T follicular helper cell (primary cell): ENCODE data around the gene GCNT2.
"Not testable (repeated sequence)": the region's sequence is repeated elsewhere in the genome, so short reads cannot be mapped to it uniquely, and the experiment has no call there.

Source experiments
- DNase-seq: peaks from one replicate; pipeline ENCODE4 v3.0.0-alpha.2; 2020; ENCODE audit warnings: low read depth

GCNT2 gene

DNA sequence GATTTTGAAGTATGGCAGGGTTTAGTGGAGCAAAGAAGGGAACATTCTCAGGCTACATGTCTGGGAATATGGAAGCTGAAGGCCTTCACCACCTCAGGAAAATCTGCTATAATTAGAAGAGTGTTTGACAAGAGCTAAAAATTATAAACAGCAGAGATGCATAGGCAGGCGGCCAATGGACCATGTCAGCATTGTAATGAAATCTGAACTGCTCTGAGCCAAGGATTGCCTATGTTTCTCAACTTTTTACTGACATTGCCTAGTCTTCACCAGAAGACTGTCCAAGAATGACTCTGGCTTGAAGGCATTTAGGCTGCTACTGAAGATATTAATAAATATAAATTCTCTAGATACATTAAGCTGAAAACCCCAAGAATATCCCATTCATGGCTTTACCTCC lies 89.1 kb downstream of the GCNT2 start:
- no peak for DNase-seq

DNA sequence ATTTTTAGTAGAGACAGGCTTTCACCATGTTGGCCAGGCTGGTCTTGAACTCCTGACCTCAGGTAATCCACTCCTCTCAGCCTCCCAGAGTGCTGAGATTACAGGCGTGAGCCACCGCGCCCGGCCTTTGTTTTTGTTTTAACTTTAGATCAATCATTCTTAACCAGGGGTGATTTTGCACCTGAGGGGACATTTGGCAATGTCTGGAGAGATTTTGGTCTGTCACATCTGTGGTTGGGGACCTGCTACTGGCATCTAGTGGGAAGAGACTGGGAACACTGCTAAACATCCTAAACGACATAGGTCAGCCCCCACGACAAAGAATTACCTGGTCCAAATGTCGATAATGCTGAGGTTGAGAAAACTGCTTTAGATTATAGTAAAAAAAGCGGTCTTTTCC lies 91.0 kb downstream of the GCNT2 start:
- DNase-seq = no peak

DNA sequence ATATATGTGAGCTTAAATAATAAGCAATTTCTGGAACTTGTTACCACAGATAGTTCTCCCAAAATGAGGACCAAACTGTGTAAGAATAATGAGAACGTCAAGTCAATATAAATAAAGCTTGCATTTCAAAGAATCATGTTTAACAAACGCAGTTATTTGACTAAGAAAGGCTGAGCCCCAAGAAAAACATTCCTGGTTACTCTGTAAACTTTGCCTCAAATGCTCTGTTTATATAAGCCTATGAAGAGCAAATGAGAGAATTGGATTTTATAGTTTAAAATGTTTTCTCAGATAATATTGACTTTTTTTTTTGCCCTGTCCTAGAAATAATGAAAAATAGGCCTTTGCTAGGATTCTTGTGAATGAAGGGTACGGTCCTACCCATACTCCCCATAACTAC lies 91.9 kb downstream of the GCNT2 start:
- no peak for DNase-seq

DNA sequence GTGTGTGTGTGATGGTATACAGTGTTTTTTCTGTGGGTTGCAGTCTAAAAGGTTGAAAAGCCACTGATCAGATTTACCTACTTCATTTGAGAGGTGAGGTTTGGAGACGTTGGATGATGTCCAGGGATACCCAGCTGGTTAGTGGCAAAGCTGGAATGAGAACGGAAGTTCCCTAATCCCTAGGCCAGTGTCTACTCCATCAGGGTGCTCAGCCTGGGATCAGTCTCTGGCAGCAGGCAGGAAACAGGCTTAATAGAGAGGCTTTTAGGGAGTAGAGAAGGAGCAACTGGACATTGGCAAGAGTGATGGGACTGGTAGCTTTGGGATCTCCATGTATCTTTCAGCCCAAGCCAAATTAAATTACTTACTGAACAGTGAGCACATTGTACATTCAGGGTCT lies 92.6 kb downstream of the GCNT2 start:
- DNase-seq = no peak

DNA sequence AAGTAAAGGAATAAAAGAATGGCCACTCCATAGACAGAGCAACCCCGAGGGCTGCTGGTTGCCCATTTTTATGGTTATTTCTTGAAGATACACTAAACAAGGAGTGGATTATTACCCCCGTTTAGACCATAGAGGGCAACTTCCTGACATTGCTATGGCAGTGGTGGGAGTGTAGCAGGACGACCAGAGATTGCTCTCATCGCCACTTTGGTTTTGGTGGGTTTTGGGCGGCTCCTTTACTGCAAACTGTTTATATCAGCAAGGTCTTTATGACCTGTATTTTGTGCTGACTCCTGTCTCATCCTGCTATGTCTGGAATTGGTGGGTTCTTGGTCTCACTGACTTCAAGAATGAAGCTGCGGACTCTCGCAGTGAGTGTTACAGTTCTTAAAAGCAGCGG lies 94.5 kb downstream of the GCNT2 start:
- no peak for DNase-seq

DNA sequence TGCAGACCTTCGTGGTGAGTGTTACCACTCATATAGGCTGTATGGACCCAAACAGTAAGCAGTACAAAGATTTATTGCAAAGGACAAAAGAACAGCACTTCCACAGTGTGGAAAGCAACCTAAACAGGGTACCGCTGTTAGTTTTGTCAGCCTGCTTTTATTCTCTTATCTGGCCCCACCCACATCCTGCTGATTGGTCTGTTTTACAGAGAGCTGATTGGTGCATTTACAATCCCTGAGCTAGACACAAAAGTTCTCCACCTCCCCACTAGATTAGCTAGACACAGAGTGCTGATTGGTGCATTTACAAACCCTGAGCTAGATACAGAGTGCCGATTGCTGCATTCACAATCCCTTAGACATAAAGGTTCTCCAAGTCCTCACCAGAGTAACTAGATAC lies 95.1 kb downstream of the GCNT2 start:
- DNase-seq = not testable (repeated sequence)

DNA sequence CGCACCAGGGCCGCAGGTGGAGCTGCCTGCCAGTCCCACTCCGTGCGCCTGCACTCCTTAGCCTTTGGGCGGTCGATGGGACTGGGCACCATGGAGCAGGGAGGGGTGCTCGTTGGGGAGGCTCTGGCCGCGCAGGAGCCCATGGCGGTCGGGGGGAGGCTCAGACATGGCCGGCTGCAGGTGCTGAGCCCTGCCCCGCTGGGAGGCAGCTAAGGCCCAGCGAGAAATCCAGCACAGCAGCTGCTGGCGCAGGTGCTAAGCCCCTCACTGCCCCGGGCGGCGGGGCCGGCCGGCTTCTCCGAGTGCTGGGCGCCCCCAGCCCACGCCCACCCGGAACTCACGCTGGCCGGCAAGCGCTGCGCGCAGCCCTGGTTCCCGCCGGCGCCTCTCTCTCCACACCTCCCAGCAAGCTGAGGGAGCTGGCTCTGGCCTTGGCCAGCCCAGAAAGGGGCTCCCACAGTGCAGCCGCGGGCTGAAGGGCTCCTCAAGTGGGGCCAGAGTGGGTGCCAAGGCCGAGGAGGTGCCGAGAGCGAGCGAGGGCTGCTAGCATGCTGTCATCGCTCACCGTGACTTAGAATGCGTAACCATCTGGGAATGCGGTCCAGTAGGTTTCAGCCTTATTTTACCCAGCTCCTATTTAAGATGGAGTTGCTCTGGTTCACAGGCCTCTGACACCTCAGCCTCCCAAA lies 96.0 kb downstream of the GCNT2 start:
- no peak for DNase-seq

DNA sequence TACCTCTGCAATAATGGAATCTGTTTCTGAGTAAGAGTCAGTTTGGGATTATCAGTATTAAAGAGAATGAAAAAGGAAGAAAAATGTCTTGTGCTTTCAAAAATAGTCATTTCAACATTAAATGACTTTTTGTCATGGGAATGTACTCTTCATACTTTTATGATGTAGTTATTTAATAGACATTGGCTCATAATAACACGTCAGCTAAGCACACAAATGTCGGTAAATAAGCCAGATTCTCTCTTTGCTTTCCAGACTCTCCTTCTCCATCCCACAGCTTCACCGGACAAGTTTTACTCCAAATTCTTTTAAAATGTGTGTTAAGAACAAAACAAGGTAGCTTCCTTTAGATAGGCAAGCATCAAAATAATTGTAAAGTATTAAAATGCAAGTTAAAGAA lies 97.3 kb downstream of the GCNT2 start:
- DNase-seq = no peak

DNA sequence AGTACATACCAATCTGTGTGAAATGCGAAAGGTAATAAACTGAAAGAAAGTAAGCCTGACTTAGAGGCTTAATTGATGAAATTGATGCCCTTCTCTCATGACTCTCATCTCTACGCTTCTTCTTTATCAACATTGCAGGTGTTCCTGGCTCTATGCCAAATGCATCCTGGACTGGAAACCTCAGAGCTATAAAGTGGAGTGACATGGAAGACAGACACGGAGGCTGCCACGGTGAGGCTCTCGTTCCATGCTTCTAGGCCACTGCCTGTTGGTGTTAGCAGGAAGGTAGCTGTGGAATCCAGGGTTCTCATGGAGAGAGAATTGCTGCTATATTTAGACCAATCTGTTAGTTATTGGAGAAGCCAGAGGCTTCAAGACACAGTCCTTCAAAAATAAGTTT lies 100.1 kb downstream of the GCNT2 start:
- no peak for DNase-seq

DNA sequence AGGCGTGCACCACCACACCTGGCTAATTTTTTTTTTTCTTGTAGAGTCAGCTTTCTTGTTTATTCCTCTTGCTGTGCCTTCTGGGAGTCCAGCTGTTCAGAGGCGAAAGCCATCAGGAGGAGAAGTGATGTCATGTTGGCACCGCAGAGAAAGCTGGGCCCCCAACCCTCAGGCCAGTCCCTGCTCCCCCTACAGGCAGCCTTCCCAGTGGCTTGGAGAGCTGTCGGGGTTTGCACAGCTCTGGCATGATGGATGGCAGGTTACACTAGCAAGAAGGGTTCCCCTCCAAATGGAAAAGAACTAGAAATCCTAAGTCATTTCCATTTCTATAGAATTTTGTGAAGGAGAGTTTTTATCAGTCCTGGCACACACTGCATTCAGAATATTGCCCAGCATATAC lies 100.7 kb downstream of the GCNT2 start:
- no peak for DNase-seq

DNA sequence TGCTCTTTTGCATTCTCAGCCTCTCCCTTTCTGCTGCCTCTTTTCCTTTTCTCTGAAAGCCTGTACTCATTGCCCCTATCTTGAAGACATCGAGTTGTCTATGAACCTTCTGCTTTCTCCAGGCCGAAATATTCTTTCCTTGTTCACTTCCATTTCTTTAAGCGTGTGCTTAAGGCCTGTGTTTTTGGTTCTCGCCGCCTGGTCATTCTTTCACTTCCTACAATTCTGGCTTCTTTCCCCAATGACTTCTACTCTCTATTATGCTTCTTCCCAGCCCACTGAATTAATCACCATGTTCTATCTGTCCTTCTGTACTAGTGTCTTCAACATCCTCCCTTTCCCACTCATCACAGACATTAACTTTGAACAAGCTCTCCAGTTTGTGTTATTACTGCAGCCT lies 103.7 kb downstream of the GCNT2 start:
- DNase-seq = no peak

DNA sequence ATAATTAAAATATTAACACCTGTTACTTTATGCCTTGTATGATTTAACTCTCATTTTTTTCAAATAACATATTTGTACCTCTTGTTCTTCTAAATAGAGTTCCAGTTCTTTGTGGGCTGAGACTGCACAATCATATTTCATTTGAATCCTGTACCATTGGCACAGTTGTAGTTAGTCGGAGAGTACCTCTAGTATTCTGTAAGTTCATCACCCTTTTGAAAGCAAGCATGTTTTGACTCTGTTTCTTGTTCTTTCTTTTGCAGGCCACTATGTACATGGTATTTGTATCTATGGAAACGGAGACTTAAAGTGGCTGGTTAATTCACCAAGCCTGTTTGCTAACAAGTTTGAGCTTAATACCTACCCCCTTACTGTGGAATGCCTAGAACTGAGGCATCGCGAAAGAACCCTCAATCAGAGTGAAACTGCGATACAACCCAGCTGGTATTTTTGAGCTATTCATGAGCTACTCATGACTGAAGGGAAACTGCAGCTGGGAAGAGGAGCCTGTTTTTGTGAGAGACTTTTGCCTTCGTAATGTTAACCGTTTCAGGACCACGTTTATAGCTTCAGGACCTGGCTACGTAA lies 105.1 kb downstream of the GCNT2 start:
- no peak for DNase-seq

DNA sequence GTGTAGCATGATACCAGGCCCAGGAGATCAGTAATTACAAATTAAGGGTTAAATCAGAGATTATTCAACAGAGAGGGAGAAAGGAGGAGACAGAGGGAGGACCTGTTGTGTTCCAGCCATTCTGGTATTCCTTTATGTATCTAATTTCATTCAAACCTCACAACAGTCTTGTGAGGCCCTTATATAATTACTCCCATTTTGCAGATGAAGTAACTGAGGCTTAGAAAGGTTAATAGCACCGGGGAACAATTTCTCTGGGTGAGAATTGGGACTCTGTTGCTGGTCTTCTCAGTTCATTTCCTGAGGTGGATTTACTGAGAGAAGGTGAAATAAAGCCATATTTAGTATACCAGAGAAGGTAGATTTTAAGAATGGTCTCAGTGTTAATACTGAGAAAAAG lies 106.6 kb downstream of the GCNT2 start:
- DNase-seq = no peak

DNA sequence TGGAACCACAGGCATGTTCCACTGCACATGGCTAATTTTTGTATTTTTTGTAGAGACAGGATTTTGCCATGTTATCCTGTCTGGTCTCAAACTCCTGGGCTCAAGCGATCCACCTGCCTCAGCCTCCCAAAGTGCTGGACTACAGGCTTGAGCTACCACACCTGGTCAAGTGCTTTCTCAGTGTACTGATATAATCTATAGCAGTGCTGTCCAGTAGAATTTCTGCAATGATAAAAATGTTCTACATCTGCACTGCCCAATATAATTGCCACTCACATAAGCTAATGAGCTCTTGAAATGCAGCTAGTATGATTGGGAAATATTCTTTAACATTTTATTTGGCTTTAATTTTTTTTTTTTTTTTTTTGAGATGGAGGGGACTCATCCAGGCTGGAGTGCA lies 109.0 kb downstream of the GCNT2 start:
- DNase-seq = no peak

DNA sequence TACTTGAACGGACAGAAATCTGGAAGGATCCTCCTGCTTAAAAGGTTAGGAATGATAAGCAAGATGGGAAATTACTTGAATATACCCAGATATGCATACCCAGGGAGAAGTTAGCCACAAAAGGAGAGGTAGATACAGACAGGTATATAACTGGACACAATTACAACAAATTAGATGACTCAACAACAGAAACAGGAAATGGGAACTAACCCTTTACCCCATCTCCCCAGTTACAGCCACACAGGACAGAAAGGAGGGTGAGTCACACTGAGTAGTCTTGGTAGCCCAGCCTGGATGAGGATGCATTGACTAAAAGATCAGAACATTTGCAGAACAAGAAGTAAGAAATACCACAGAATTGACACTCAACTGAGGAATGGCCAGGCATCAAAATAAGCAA lies 112.1 kb downstream of the GCNT2 start:
- DNase-seq = no peak

DNA sequence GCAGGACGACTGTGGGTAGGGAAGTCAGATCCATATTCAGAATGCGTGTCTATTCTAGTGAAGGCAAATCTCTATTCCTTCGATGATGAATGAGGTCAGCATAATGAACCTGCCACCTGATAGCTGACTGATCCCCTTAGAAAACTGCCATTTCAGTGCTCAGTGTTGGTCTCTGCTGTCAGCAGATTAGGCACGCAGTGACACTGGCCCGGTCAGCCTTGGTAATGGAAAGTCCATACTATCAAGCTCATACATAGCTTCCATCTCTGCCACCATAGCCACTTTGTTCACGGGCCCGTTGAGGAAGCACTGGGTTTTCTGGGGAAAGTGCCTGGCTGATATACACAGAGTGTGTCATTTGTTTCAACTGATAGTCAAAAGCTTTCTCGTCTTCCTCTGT lies 119.3 kb downstream of the GCNT2 start:
- DNase-seq = no peak

DNA sequence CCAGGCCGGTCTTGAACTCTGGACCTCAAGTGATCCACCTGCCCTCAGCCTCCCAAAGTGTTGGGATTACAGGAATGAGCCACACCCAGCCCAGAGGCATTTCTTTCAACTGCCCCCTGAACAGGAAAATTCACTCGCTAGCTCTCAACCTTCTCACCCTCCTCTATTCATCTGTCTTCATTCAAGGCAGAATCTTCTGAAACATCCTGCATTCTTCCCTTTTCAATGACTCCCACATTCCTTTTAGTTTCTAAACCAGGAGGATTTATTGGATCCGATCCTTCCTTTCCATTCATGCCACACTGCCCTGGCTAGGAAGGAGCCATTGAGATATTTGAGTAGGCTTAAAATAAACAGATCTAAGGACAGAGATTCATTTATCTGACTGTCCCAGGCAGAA lies 120.4 kb downstream of the GCNT2 start:
- DNase-seq = no peak

DNA sequence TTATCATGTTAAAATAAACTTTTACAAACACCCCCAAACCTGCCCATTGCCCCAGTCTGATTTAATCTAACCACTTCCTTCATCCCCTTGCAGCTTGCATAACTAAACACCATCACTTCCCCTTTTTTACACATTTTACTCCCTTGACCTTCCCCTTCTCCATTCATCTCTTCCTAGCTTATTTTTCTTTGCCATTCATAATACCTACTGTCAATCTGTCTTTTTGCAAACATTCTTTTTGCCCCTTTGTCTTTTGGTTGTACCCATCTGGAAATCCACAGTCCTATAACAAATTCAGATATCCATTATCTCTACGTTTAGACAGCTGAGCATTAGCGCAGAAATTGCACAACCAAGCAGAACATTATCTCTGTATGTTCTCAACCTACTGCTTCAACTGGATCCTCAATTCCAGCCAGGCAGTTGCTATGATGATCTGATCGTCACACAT lies 122.1 kb downstream of the GCNT2 start:
- DNase-seq = no peak

DNA sequence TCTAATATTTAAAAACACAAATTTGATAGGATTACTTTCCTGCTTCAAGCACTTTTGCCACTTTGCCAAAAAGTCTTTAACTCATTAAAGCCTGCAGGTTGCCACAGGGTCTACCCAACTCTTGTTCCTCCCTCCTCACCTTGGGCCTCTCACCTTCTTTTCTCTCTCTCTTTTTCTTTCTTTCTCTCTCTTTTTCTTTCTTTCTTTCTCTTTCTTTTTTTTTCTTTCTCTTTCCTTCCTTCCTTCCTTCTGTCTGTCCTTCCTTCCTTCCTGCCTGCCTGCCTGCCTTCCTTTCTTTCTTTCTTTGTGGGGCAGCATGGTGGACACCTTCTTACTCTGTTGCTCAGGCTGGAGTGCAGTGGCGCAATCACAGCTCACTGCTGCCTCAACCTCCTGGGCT lies 123.1 kb downstream of the GCNT2 start:
- DNase-seq = no peak

DNA sequence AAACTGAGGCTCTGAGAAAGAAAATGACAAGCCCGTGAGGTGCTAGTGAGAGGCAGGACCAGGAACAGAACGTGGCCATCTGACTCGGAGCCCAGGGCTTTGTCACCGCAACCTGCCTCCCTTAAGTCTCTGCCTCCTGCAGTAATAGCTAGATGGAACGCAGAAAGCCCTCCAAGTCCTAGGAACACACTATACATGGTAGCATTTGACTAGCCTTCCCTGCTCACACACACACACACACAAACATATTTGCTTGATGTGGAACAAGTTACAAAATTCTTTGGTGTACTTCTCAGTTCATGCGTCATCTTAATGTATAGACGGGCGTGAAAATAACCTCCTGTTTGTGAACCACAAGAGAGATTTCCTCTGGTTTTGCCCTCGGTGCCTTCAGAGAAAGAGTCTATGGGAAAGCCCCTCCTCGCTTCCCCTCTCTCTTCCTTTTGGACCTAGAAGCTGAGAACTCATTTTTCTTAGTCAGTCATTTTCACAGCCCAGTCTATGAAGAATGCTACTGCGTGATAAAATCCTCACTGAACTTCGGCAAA lies 134.4 kb downstream of the GCNT2 start:
- no peak for DNase-seq

DNA sequence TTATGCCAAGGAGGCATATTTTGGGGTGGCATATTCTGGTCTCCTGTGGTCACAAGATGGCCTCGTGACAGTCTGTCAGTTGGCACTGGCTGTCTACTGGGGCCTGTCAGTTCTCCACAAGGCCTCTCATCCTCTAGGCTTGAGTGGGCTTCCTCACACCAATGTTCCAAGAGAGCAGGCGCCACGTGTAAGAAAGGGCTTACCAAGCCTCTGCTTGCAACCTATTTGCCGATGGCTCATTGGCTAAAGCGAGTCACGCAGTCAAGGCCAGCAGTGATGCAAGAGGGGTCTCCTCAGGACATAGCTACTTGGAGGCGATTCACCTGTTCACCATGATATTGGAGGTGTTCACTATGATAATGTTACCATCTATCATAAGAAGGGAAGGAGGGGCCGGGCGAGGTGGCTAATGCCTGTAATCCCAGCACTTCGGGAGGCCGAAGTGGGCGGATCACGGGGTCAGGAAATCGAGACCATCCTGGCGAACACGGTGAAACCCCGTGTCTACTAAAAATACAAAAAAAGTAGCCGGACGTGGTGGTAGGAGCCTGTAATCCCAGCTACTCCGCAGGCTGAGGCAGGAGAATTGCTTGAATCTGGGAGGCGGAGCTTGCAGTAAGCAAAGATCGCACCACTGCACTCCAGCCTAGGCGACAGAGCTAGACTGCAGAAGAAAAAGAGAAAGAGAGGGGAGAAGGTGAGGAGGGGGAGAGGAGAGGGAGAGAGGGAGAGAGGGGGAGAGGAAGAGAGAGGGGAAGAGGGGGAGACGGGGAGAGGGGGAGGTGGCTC lies 138.0 kb downstream of the GCNT2 start:
- DNase-seq = no peak

DNA sequence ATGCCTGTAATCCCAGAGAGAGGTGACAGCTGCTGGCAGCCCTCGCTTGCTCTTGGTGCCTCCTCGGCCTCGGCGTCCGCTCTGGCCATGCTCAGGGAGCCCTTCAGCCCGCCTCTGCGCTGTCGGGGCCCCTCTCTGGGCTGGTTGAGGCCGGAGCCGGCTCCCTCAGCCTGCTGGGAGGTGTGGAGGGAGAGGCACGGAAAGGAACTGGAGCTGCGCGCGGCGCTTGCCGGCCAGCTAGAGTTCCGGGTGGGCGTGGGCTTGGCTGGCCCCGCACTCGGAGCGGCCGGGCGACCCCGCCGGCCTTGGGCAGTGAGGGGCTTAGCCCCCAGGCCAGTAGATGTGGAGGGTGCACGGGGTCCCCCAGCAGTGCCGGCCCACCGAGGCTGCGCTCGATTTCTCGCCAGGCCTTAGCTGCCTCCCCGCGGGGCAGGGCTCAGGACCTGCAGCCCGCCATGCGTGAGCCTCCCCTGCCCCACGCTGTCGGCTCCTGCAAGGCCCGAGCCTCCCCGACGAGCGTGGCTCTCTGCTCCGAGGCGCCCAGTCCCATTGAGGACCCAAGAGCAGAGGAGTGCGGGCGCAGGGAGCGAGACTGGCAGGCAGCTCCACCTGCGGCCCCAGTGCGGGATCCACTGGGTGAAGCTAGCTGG lies 138.7 kb downstream of the GCNT2 start:
- no peak for DNase-seq
